ENCODE results near the gene ADCY9.
A peak's percentile ranks its signal among the peaks of the same experiment; 100 is the strongest.

The ADCY9 gene

GRCh38 chr16:4071686-4072561, 44.3 kb downstream of the ADCY9 start:
- H3K4me3 ChIP-seq (ENCODE audit: low read depth, low read length) = no peak overlapping the region
- TF ChIP-seq SETDB1 (IDR thresholded peaks at IDR 0.05; ENCODE audit: insufficient read length, low read length) (no peak), ZNF544 (tag by site-specific recombination; IDR thresholded peaks at IDR 0.05) (no peak), ZNF677 (tag by site-specific recombination; IDR thresholded peaks at IDR 0.05) (no peak), ZNF16 (tag by site-specific recombination; IDR thresholded peaks at IDR 0.05; ENCODE audit: low read depth) (no peak), GLI4 (tag by site-specific recombination; IDR thresholded peaks at IDR 0.05) (no peak), SP7 (tag by site-specific recombination; IDR thresholded peaks at IDR 0.05) (no peak), ZNF664 (tag by site-specific recombination; IDR thresholded peaks at IDR 0.05) (no peak), ZNF114 (tag by site-specific recombination; IDR thresholded peaks at IDR 0.05) (no peak), RBAK (tag by site-specific recombination; IDR thresholded peaks at IDR 0.05) (no peak), ZNF302 (tag by site-specific recombination; IDR thresholded peaks at IDR 0.05; ENCODE audit: low read depth) (no peak)
- TF ChIP-seq, protein P1, sequence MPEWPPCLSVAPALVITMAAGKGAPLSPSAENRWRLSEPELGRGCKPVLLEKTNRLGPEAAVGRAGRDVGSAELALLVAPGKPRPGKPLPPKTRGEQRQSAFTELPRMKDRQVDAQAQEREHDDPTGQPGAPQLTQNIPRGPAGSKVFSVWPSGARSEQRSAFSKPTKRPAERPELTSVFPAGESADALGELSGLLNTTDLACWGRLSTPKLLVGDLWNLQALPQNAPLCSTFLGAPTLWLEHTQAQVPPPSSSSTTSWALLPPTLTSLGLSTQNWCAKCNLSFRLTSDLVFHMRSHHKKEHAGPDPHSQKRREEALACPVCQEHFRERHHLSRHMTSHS (tag by site-specific recombination; IDR thresholded peaks at IDR 0.05) = no peak
- H3K9me3 ChIP-seq (ENCODE audit: control insufficient read depth, insufficient read depth, low read depth, low read length) = no peaks in the 10 kb centered on the region
- POLR2A ChIA-PET = interaction anchor here (1.2 kb wide), 1 partner anchor 181 kb away, joined by 4 read pairs; no protein-coding TSS in a partner anchor
- H3K27ac ChIP-seq (ENCODE audit: extremely low read depth, low read depth, low read length) = no peak overlapping the region
- no peaks in the 10 kb centered on the region for H3K4me1 ChIP-seq (ENCODE audit: control insufficient read depth, insufficient read depth, low read length)
- CTCF ChIA-PET = interaction anchor here (0.5 to 1.4 kb wide), 3 partner anchors 18 to 182 kb away, joined by 3 to 5 read pairs (median 3); no protein-coding TSS in a partner anchor
- no peaks in the 10 kb centered on the region for H3K36me3 ChIP-seq (ENCODE audit: control insufficient read depth in 2 of 2, insufficient read depth in 1 of 2, low read length in 2 of 2)

DNA sequence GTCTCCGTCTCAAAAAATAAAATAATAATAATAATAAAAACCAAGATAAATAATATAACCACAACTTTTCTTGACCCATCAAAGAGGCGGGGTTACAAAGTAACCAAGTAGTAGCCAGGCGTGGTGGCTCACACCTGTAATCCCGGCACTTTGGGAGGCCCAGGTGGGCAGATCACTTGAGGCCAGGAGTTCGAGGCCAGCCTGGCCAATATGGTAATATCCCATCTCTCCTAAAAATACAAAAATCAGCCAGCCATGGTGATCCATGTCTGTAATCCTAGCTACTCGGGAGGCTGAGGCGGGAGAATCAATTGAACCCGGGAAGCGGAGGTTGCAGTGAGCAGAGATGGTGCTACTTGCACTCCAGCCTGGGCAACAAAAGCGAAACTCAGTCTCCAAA, 45.3 kb downstream of the ADCY9 start:
- Histone ChIP-seq H3K36me3 (ENCODE audit: control insufficient read depth in 2 of 2, insufficient read depth in 1 of 2, low read length in 2 of 2) (no peaks in the 10 kb centered on the region), H3K4me3 (ENCODE audit: low read depth, low read length) (no peak overlapping the region), H3K27ac (ENCODE audit: extremely low read depth, low read depth, low read length) (no peak overlapping the region), H3K9me3 (ENCODE audit: control insufficient read depth, insufficient read depth, low read depth, low read length) (no peaks in the 10 kb centered on the region), H3K4me1 (ENCODE audit: control insufficient read depth, insufficient read depth, low read length) (no peaks in the 10 kb centered on the region)
- TF ChIP-seq TCF7L2 (IDR thresholded peaks at IDR 0.05; ENCODE audit: borderline replicate concordance, low read depth, low read length) = no peak
- TF ChIP-seq, protein P2, sequence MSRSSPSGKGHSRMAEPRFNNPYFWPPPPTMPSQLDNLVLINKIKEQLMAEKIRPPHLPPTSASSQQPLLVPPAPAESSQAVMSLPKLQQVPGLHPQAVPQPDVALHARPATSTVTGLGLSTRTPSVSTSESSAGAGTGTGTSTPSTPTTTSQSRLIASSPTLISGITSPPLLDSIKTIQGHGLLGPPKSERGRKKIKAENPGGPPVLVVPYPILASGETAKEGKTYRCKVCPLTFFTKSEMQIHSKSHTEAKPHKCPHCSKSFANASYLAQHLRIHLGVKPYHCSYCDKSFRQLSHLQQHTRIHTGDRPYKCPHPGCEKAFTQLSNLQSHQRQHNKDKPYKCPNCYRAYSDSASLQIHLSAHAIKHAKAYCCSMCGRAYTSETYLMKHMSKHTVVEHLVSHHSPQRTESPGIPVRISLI (tag by site-specific recombination; IDR thresholded peaks at IDR 0.05) = peak; percentile 63; the same call in 1 of the 2 replicates
- ChIA-PET POLR2A (no interaction called here), CTCF (no interaction called here)

DNA sequence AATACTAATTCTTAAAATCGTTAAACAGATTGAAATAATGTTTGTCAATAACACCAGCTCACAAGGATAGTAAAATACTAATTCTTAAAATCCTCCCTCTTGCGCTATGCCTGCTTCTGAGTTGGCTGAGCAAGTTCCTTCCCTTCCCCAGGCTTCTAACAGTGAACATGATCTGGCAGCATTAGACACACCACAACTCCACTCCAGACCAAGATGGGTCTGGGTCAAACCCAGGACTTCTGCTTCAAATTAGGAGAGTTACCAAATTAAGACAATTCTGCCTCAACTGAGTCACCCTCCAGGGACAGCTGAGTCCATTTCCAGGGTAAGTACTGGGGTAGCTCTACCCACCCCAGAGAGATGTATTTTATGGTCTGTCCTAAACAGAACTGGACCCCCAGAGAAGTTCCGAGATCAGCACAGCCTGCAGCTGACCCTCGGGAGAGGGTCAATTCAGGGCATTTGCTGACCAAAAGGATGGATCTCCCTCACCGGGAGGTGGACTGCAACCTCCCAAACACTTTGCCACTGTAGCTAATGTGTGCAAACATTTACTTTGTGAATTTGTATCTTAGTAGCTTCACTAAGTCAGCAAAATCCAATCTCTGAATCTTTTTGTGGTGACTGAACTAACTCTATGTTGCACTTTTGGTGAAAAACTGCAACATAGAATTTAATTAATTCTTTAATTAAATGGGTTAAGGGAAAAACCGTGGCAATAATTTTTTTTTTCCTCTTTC, 48.8 kb downstream of the ADCY9 start:
- TF ChIP-seq ZNF600 (tag by site-specific recombination; IDR thresholded peaks at IDR 0.05) = peak; percentile 62; the same call in 1 of the 2 replicates
- TF ChIP-seq SALL2 (tag by site-specific recombination; IDR thresholded peaks at IDR 0.05; ENCODE audit: borderline replicate concordance) = no peak
- Histone ChIP-seq H3K27ac (ENCODE audit: extremely low read depth, low read depth, low read length) (no peak overlapping the region), H3K4me3 (ENCODE audit: low read depth, low read length) (no peak overlapping the region), H3K4me1 (ENCODE audit: control insufficient read depth, insufficient read depth, low read length) (no peaks in the 10 kb centered on the region), H3K36me3 (ENCODE audit: control insufficient read depth in 2 of 2, insufficient read depth in 1 of 2, low read length in 2 of 2) (no peaks in the 10 kb centered on the region), H3K9me3 (ENCODE audit: control insufficient read depth, insufficient read depth, low read depth, low read length) (no peaks in the 10 kb centered on the region)
- ChIA-PET POLR2A (no interaction called here), CTCF (interaction anchor here (0.5 to 0.6 kb wide), 2 partner anchors 128 to 219 kb away, joined by 4 to 7 read pairs; no protein-coding TSS in a partner anchor)
